ENCODE results near the gene FLRT2. TPM values are rescaled to one million over a fixed set of nuclear protein-coding genes. Genes with fewer than 3 reads are reported as not detected.

FLRT2 gene
- total RNA-seq, 1 experiment from 2014 or later = 0.07 TPM

GRCh38 chr14:85660243-85660922 lies 130.4 kb downstream of the FLRT2 start:
- Histone ChIP-seq H3K79me2 (ENCODE audit: low read length) (no peaks in the 10 kb centered on the region), H3K9me2 (replicated peaks; ENCODE audit: low read length) (no peaks in the 10 kb centered on the region), H2AFZ (ENCODE audit: low read length) (no peak overlapping the region), H3K27ac (ENCODE audit: low read length) (no peak overlapping the region), H3K4me3 (ENCODE audit: low read length) (no peak overlapping the region), H3K9me3 (ENCODE audit: low read length) (no peaks in the 10 kb centered on the region), H4K20me1 (ENCODE audit: low read length) (no peaks in the 10 kb centered on the region), H3F3A (ENCODE audit: low read length, unreplicated experiment) (no peaks in the 10 kb centered on the region), H3K4me2 (ENCODE audit: low read length) (no peak overlapping the region), H3K9ac (ENCODE audit: low read length) (no peak overlapping the region), H3K4me1 (ENCODE audit: insufficient read depth, low read length) (no peaks in the 10 kb centered on the region), H3K27me3 (ENCODE audit: low read length) (peaks cover 6% of the 10 kb centered on the region; the same call in 1 of the 2 replicates), H3K36me3 (ENCODE audit: low read depth, low read length) (no peaks in the 10 kb centered on the region)
- ATAC-seq (no peak), DNase-seq (no peak)
- ChIA-PET CTCF (no interaction called here), POLR2A (ENCODE audit: unreplicated experiment) (no interaction called here)
- intact Hi-C loops (cut with micrococcal nuclease) = no loop called here
- TF ChIP-seq EZH2 (IDR thresholded peaks at IDR 0.05; ENCODE audit: low read length, unreplicated experiment) (no peak), EZH2phosphoT487 (IDR thresholded peaks at IDR 0.05; ENCODE audit: borderline replicate concordance, low read length) (no peak), CTCF (conservative IDR thresholded peaks at IDR 0.05; ENCODE audit: low read depth, low read length) (no peak)
- BruUV-seq (replicated peaks) = no TSS peak

GRCh38 chr14:85662096-85662495 lies 132.2 kb downstream of the FLRT2 start:
- DNase-seq = no peak
- no peaks in the 10 kb centered on the region for H4K20me1 ChIP-seq (ENCODE audit: low read length)
- no peak overlapping the region for H3K9ac ChIP-seq (ENCODE audit: low read length)
- H2AFZ ChIP-seq (ENCODE audit: low read length) = peak overlapping the region; percentile 23; the same call in 1 of the 2 replicates
- no peaks in the 10 kb centered on the region for H3F3A ChIP-seq (ENCODE audit: low read length, unreplicated experiment)
- BruUV-seq (replicated peaks) = no TSS peak
- TF ChIP-seq EZH2phosphoT487 (IDR thresholded peaks at IDR 0.05; ENCODE audit: borderline replicate concordance, low read length) = no peak
- TF ChIP-seq EZH2 (IDR thresholded peaks at IDR 0.05; ENCODE audit: low read length, unreplicated experiment) = no peak
- TF ChIP-seq CTCF (conservative IDR thresholded peaks at IDR 0.05; ENCODE audit: low read depth, low read length) = no peak
- H3K4me2 ChIP-seq (ENCODE audit: low read length) = no peak overlapping the region
- no peaks in the 10 kb centered on the region for H3K9me3 ChIP-seq (ENCODE audit: low read length)
- no peak overlapping the region for H3K4me3 ChIP-seq (ENCODE audit: low read length)
- no peaks in the 10 kb centered on the region for H3K9me2 ChIP-seq (replicated peaks; ENCODE audit: low read length)
- no peaks in the 10 kb centered on the region for H3K79me2 ChIP-seq (ENCODE audit: low read length)
- peaks cover 6% of the 10 kb centered on the region; the same call in 1 of the 2 replicates for H3K27me3 ChIP-seq (ENCODE audit: low read length)
- intact Hi-C loops (cut with micrococcal nuclease) = no loop called here
- ATAC-seq = no peak
- ChIA-PET CTCF (no interaction called here), POLR2A (ENCODE audit: unreplicated experiment) (no interaction called here)
- H3K27ac ChIP-seq (ENCODE audit: low read length) = no peak overlapping the region
- H3K4me1 ChIP-seq (ENCODE audit: insufficient read depth, low read length) = no peaks in the 10 kb centered on the region
- H3K36me3 ChIP-seq (ENCODE audit: low read depth, low read length) = no peaks in the 10 kb centered on the region

GRCh38 chr14:85663256-85663655 lies 133.3 kb downstream of the FLRT2 start:
- H2AFZ ChIP-seq (ENCODE audit: low read length) = no peak overlapping the region
- ChIA-PET POLR2A (ENCODE audit: unreplicated experiment) (interaction anchor here (0.6 kb wide), 1 partner anchor 232 kb away, joined by 4 read pairs; no protein-coding TSS in a partner anchor), CTCF (no interaction called here)
- no peak overlapping the region for H3K4me3 ChIP-seq (ENCODE audit: low read length)
- BruUV-seq (replicated peaks) = no TSS peak
- no peaks in the 10 kb centered on the region for H3K79me2 ChIP-seq (ENCODE audit: low read length)
- TF ChIP-seq CTCF (conservative IDR thresholded peaks at IDR 0.05; ENCODE audit: low read depth, low read length) = no peak
- no peak for TF ChIP-seq EZH2phosphoT487 (IDR thresholded peaks at IDR 0.05; ENCODE audit: borderline replicate concordance, low read length)
- no peak for TF ChIP-seq EZH2 (IDR thresholded peaks at IDR 0.05; ENCODE audit: low read length, unreplicated experiment)
- H3K27me3 ChIP-seq (ENCODE audit: low read length) = peaks cover 6% of the 10 kb centered on the region; the same call in 1 of the 2 replicates
- no peaks in the 10 kb centered on the region for H3F3A ChIP-seq (ENCODE audit: low read length, unreplicated experiment)
- no peaks in the 10 kb centered on the region for H3K9me2 ChIP-seq (replicated peaks; ENCODE audit: low read length)
- no peak overlapping the region for H3K9ac ChIP-seq (ENCODE audit: low read length)
- H3K4me1 ChIP-seq (ENCODE audit: insufficient read depth, low read length) = no peaks in the 10 kb centered on the region
- no peak for ATAC-seq
- DNase-seq = no peak
- H4K20me1 ChIP-seq (ENCODE audit: low read length) = no peaks in the 10 kb centered on the region
- H3K27ac ChIP-seq (ENCODE audit: low read length) = no peak overlapping the region
- H3K36me3 ChIP-seq (ENCODE audit: low read depth, low read length) = no peaks in the 10 kb centered on the region
- no peaks in the 10 kb centered on the region for H3K9me3 ChIP-seq (ENCODE audit: low read length)
- intact Hi-C loops (cut with micrococcal nuclease) = no loop called here
- H3K4me2 ChIP-seq (ENCODE audit: low read length) = no peak overlapping the region

Data from PC-3 (cell line).